K562 (cell line): Measurements from ENCODE around the gene GALNT13. TPM values are rescaled to one million over a fixed set of nuclear protein-coding genes. Genes with fewer than 3 reads are reported as not detected.

Experiments
- ATAC-seq: fragments of 200-7000 bp; cut with Tn5 transposase; 3 replicates; pipeline ENCODE4 v1.9.1; 2020; ENCODE audit warnings: moderate library complexity
- BruUV-seq: library from RNA; stranded (reverse); fragments of 400-500 nt; replicated peaks from 2 replicates; lab custom pipeline; 2021; lab: Mats Ljungman, UMichigan
- CTCF ChIA-PET: fragments of 300-600 bp; formaldehyde crosslinking; extraction: SDS; loops from one replicate; lab custom pipeline; 2021; ENCODE audit warnings: low intra/inter-chr PET ratio; lab: Yijun Ruan, JAX
- POLR2A ChIA-PET: fragments of 300-600, 350-650 bp; sonication (Branson Sonifier 250); formaldehyde crosslinking; extraction: SDS; loops from one replicate; lab custom pipeline; 2021; ENCODE audit warnings: antibody characterized with exemption, inconsistent platforms; lab: Yijun Ruan, JAX
- DNase-seq, 4 experiments: peaks; one replicate each; pipeline versions ENCODE4 v3.0.0 to v3.0.0-alpha.2; 2011 to 2018; ENCODE audit warnings: low spot score in 3 of 4, mixed read lengths in 3 of 4; ENCODE audit errors: extremely low read depth in 1 of 4
- FAIRE-seq: peaks from 2 replicates; lab custom pipeline; 2011; peaks lifted over from hg19 to GRCh38; lab: Jason Lieb, UNC
- H2AFZ ChIP-seq: 2 replicates; pipeline ENCODE4 v1.6.0; 2011; ENCODE audit warnings: low read depth, low read length, control low read depth, inconsistent platforms
- H3K27ac ChIP-seq: fragments of 200-600 bp; 3 replicates; pipeline ENCODE4 v1.8.0; 2011; ENCODE audit warnings: low read depth, mild to moderate bottlenecking, control low read depth, inconsistent platforms, low read length, moderate library complexity, mixed read lengths; ENCODE audit errors: extremely low read depth
- H3K27me3 ChIP-seq, 2 experiments: fragments of 300-600 bp in 1 of 2; 2 replicates in 1 of 2; 3 replicates in 1 of 2; pipeline versions ENCODE4 v1.6.0 to v1.8.0; 2011; ENCODE audit warnings: inconsistent platforms in 2 of 2, low read length in 2 of 2, mild to moderate bottlenecking in 1 of 2, mixed read lengths in 1 of 2, moderate library complexity in 1 of 2; ENCODE audit not compliant: control insufficient read depth in 2 of 2, insufficient read depth in 2 of 2
- H3K36me3 ChIP-seq: fragments of 300-600 bp; 3 replicates; pipeline ENCODE4 v1.8.0; 2011; ENCODE audit warnings: mild to moderate bottlenecking, low read length, inconsistent platforms; ENCODE audit not compliant: control insufficient read depth, insufficient read depth
- H3K4me1 ChIP-seq, 2 experiments: fragments of 200-600 bp in 1 of 2; replicated peaks in 1 of 2; 2 replicates in 1 of 2; 3 replicates in 1 of 2; pipeline versions ENCODE4 v1.5.1 to v1.8.0; 2011; ENCODE audit warnings: inconsistent platforms in 2 of 2, low read length in 2 of 2, mild to moderate bottlenecking in 1 of 2, mixed read lengths in 1 of 2, moderate library complexity in 1 of 2; ENCODE audit not compliant: control insufficient read depth in 2 of 2, insufficient read depth in 2 of 2
- H3K4me2 ChIP-seq: 2 replicates; pipeline ENCODE4 v1.6.1; 2011; ENCODE audit warnings: low read length, control low read depth, inconsistent platforms, mixed read lengths; ENCODE audit not compliant: insufficient read depth
- H3K4me3 ChIP-seq: fragments of 200-600 bp; sonication (generic), shearing (Covaris generic); 2 replicates; pipeline ENCODE4 v1.5.1; 2016; ENCODE audit warnings: control low read depth, inconsistent platforms
- H3K79me2 ChIP-seq: fragments of 200-600 bp; 3 replicates; pipeline ENCODE4 v1.8.0; 2011; ENCODE audit warnings: low read length, inconsistent platforms; ENCODE audit not compliant: control insufficient read depth, insufficient read depth
- H3K9ac ChIP-seq, 2 experiments: 2 replicates each; pipeline versions ENCODE4 v1.6.0 to v1.6.1; 2011; ENCODE audit warnings: low read depth in 2 of 2, low read length in 2 of 2, control low read depth in 1 of 2, inconsistent platforms in 1 of 2, mild to moderate bottlenecking in 1 of 2, mixed read lengths in 1 of 2; ENCODE audit not compliant: insufficient read depth in 1 of 2
- H3K9me1 ChIP-seq: one replicate; pipeline ENCODE4 v1.6.0; 2011; ENCODE audit warnings: inconsistent platforms, mild to moderate bottlenecking, low read length, moderate library complexity; ENCODE audit not compliant: control insufficient read depth, insufficient read depth
- H3K9me3 ChIP-seq: replicated peaks from 2 replicates; pipeline ENCODE4 v1.5.1; 2011; ENCODE audit warnings: low read depth, low read length, inconsistent platforms; ENCODE audit not compliant: control insufficient read depth, insufficient read depth
- H4K20me1 ChIP-seq: replicated peaks from 2 replicates; pipeline ENCODE4 v1.6.1; 2011; ENCODE audit warnings: low read length, inconsistent platforms, mixed read lengths; ENCODE audit not compliant: control insufficient read depth, insufficient read depth
- ASH1L ChIP-seq: fragments of 450-650 bp; IDR thresholded peaks from 2 replicates; pipeline ENCODE4 v1.6.1; 2018; ENCODE audit warnings: borderline replicate concordance, mild to moderate bottlenecking, low read depth; ENCODE audit not compliant: partially characterized antibody
- IRF2 ChIP-seq: sonication (generic); formaldehyde crosslinking; IDR thresholded peaks from 2 replicates; pipeline ENCODE4 v1.8.1; 2022; ENCODE audit warnings: mild to moderate bottlenecking, missing genetic modification reagents
- PML ChIP-seq: IDR thresholded peaks from 2 replicates; pipeline ENCODE4 v1.6.1; 2012; ENCODE audit warnings: low read length, inconsistent platforms
- TCF7L2 ChIP-seq: fragments of 150-350 bp; IDR thresholded peaks from 2 replicates; pipeline ENCODE4 v1.6.1; 2016; ENCODE audit warnings: low read depth, mild to moderate bottlenecking, low read length, moderate library complexity
- ZBTB43 ChIP-seq: sonication (generic); formaldehyde crosslinking; IDR thresholded peaks from 2 replicates; pipeline ENCODE4 v1.8.0; 2023; ENCODE audit warnings: mild to moderate bottlenecking, missing genetic modification reagents
- ZNF318 ChIP-seq, 2 experiments: fragments of 450-650 bp; IDR thresholded peaks; 2 replicates each; pipeline ENCODE4 v1.6.1; 2016; ENCODE audit warnings: mild to moderate bottlenecking in 2 of 2, borderline replicate concordance in 1 of 2, low read depth in 1 of 2, moderate library complexity in 1 of 2
- ZNF384 ChIP-seq: IDR thresholded peaks from 2 replicates; pipeline ENCODE4 v1.6.1; 2012; ENCODE audit warnings: low read depth, low read length, improper control_type of control experiment
- ZNF395 ChIP-seq: fragments of 200-800 bp; sonication (Bioruptor generic); IDR thresholded peaks from 2 replicates; pipeline ENCODE4 v1.6.1; 2017; ENCODE audit warnings: missing genetic modification characterization, missing compliant biosample characterization
- ZNF668 ChIP-seq: fragments of 250-450 bp; sonication (Bioruptor Pico); IDR thresholded peaks from 2 replicates; pipeline ENCODE4 v1.8.0; 2022; ENCODE audit warnings: mild to moderate bottlenecking, inconsistent platforms
- WGBS: fragments of 100-300 bp; shearing (Covaris generic); methylation state at CpG from one replicate; pipeline ENCODE4 v1.1.6; 2016; ENCODE audit warnings: low coverage, mixed read lengths; ENCODE audit not compliant: insufficient coverage; ENCODE audit errors: missing lambda C conversion rate; 5-methylcytosine and 5-hydroxymethylcytosine counted together
- in situ Hi-C: fragments of 300-500 bp; cut with MboI; formaldehyde crosslinking; loops from 4 replicates; pipeline ENCODE4 v1.15.0; 2018; ENCODE audit warnings: inconsistent platforms, mixed read lengths
- intact Hi-C: fragments of 100-400 bp; cut with micrococcal nuclease; formaldehyde crosslinking; loops from 2 replicates; pipeline ENCODE4 v1.14.2; 2022
- polyA plus RNA-seq, 8 experiments: library from polyadenylated mRNA; depleted of rRNA in 4 of 8; stranded (reverse) in 5 of 8; unstranded in 3 of 8; fragments of >200 nt; fragmentation: Nextera tagmentation in 2 of 8; fragmentation: Illumina TruSeq in 1 of 8; extraction: Ambion mirVana in 2 of 8; extraction: Trizol in 1 of 8; gene quantifications; 2 replicates each; pipeline versions ENCODE4 v1.2.1 to v1.2.3, GENCODE V29; 2011 to 2014; ENCODE audit warnings: inconsistent platforms in 1 of 8, missing spikeins in 1 of 8
- total RNA-seq, 7 experiments: library from RNA; depleted of rRNA in 6 of 7; stranded (reverse); fragments of >200 nt in 6 of 7; fragmentation: Illumina TruSeq in 2 of 7; extraction: Trizol in 2 of 7; gene quantifications; 2 replicates each; pipeline versions ENCODE4 v1.2.1 to v1.2.3, GENCODE V29; 2011 to 2021; ENCODE audit warnings: low replicate concordance in 1 of 7
- TF ChIP-seq, protein P1 (sequence below): IDR thresholded peaks from 3 replicates; pipeline ENCODE4 v1.6.1; 2011; ENCODE audit warnings: borderline replicate concordance, mild to moderate bottlenecking; ENCODE audit not compliant: insufficient read length, insufficient read depth

GALNT13 gene
- total and polyA plus RNA-seq, 9 of the 15 experiments (the other 6 are each of a cell fraction or from before 2014, with no cell fraction given), result not detected

DNA sequence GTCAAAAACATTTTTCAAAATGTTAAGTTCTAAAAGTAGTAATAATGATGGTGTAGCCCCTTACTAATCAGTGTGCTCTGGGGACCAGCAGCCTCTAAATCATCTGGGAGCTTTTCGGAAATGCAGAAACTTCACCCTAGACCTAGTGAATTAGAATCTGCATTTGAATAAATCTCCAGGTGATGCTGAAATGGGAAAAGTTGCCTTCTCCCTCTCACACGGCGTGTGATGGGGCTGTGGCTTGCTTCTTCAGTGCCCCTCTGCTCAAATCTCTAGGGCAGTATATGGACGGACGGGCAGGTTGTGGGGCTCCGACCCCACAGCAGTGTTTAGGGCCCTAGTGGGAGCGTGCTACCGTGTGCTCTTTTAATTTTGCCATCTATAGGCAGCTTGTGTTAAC is 368.6 kb downstream of the GALNT13 start:
- Histone ChIP-seq H3K4me3 (no peak overlapping the region), H3K36me3 (no peaks in the 10 kb centered on the region), H3K9me1 (no peaks in the 10 kb centered on the region), H4K20me1 (no peaks in the 10 kb centered on the region), H2AFZ (no peak overlapping the region), H3K4me1 (no peaks in the 10 kb centered on the region), H3K4me2 (no peak overlapping the region), H3K27ac (no peak overlapping the region), H3K9ac (no peak overlapping the region), H3K9me3 (no peaks in the 10 kb centered on the region), H3K27me3 (no peaks in the 10 kb centered on the region), H3K79me2 (no peaks in the 10 kb centered on the region)
- intact Hi-C loops, result no loop called here
- 4% methylated on average over 8 of the region's 8 CpGs for WGBS
- no TSS peak for BruUV-seq
- no peak for FAIRE-seq
- in situ Hi-C loops, result no loop called here
- ChIA-PET CTCF (no interaction called here), POLR2A (no interaction called here)
- DNase-seq, result no peak
- ATAC-seq, result no peak
- TF ChIP-seq ZNF384 (no peak), ZBTB43 (CRISPR knock-in tag) (no peak), TCF7L2 (no peak), ZNF318 (IDR thresholded peaks at IDR 0.05; ENCODE audit: borderline replicate concordance in 1 of 2, low read depth in 1 of 2) (no peak), ZNF395 (CRISPR knock-in tag) (no peak), ASH1L (no peak), PML (no peak), IRF2 (no peak), ZNF668 (CRISPR knock-in tag) (no peak)
- TF ChIP-seq, protein P1, sequence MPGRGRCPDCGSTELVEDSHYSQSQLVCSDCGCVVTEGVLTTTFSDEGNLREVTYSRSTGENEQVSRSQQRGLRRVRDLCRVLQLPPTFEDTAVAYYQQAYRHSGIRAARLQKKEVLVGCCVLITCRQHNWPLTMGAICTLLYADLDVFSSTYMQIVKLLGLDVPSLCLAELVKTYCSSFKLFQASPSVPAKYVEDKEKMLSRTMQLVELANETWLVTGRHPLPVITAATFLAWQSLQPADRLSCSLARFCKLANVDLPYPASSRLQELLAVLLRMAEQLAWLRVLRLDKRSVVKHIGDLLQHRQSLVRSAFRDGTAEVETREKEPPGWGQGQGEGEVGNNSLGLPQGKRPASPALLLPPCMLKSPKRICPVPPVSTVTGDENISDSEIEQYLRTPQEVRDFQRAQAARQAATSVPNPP, result no peak
